ENCODE results near the gene SPEM2.
"Not testable (repeated sequence)": the region's sequence is repeated elsewhere in the genome, so short reads cannot be mapped to it uniquely, and the experiment has no call there.

The SPEM2 gene

GRCh38 chr17:7442142-7442541, 16.7 kb downstream of the SPEM2 start:
- no peak for DNase-seq (ENCODE audit: low spot score)

- DNase-seq (ENCODE audit: low spot score): peak; percentile 56
These were observed 18.4 kb downstream of the SPEM2 start for GRCh38 chr17:7443499-7444485.

GRCh38 chr17:7444682-7445618, 19.5 kb downstream of the SPEM2 start, which contains the start of gene CHRNB1:
Gene CHRNB1, plus strand, starts transcription at chr17:7445061. Its CDS starts 67 bp downstream, at chr17:7445128.
- peak; percentile 81 for DNase-seq (ENCODE audit: low spot score)

GRCh38 chr17:7445619-7445968, 20.2 kb downstream of the SPEM2 start:
- DNase-seq (ENCODE audit: low spot score): no peak

- no peak for DNase-seq (ENCODE audit: low spot score)
These were observed 23.0 kb downstream of the SPEM2 start for GRCh38 chr17:7448461-7448860.

- no peak for DNase-seq (ENCODE audit: low spot score)
These were observed 34.6 kb downstream of the SPEM2 start for GRCh38 chr17:7459961-7460545.

- DNase-seq (ENCODE audit: low spot score): no peak
These were observed 35.6 kb downstream of the SPEM2 start for GRCh38 chr17:7460850-7461660.

- DNase-seq (ENCODE audit: low spot score): no peak
These were observed 37.3 kb downstream of the SPEM2 start for GRCh38 chr17:7462474-7463371.

GRCh38 chr17:7463372-7463846, 38.0 kb downstream of the SPEM2 start:
- DNase-seq (ENCODE audit: low spot score): no peak

- DNase-seq (ENCODE audit: low spot score): no peak
These were observed 38.7 kb downstream of the SPEM2 start for GRCh38 chr17:7464081-7464480.

GRCh38 chr17:7465597-7466275, 40.3 kb downstream of the SPEM2 start:
- DNase-seq (ENCODE audit: low spot score): no peak

- no peak for DNase-seq (ENCODE audit: low spot score)
These were observed 40.9 kb downstream of the SPEM2 start for GRCh38 chr17:7466318-7466638.

- DNase-seq (ENCODE audit: low spot score): peak; percentile 79
These were observed 41.4 kb downstream of the SPEM2 start for GRCh38 chr17:7466639-7467341.

GRCh38 chr17:7467498-7467897, 42.1 kb downstream of the SPEM2 start:
- DNase-seq (ENCODE audit: low spot score): no peak

- DNase-seq (ENCODE audit: low spot score): no peak
These were observed 42.9 kb downstream of the SPEM2 start for GRCh38 chr17:7468290-7468689.

- DNase-seq (ENCODE audit: low spot score): no peak
These were observed 43.5 kb downstream of the SPEM2 start for GRCh38 chr17:7468804-7469389.

GRCh38 chr17:7469843-7470242, 44.4 kb downstream of the SPEM2 start:
- DNase-seq (ENCODE audit: low spot score): not testable (repeated sequence)

- not testable (repeated sequence) for DNase-seq (ENCODE audit: low spot score)
These were observed 45.1 kb downstream of the SPEM2 start for GRCh38 chr17:7470457-7470973.
